Hepatocyte (in vitro differentiated cells): ENCODE data around the gene CALD1.

ENCODE experiments used
- CTCF ChIP-seq: fragments of 200-600 bp; sonication (generic); IDR thresholded peaks from 2 replicates; pipeline ENCODE4 v1.5.1; 2016; ENCODE audit warnings: antibody characterized with exemption, mild to moderate bottlenecking; ENCODE audit not compliant: poor library complexity
- EZH2 ChIP-seq: fragments of 200-600 bp; sonication (generic); IDR thresholded peaks from 2 replicates; pipeline ENCODE4 v1.6.1; 2016; ENCODE audit warnings: antibody characterized with exemption, mild to moderate bottlenecking, borderline replicate concordance
- EZH2phosphoT487 ChIP-seq: fragments of 200-600 bp; sonication (generic); IDR thresholded peaks from one replicate; pipeline ENCODE4 v1.6.1; 2018; ENCODE audit warnings: antibody characterized with exemption, mild to moderate bottlenecking, low read depth, moderate library complexity; ENCODE audit not compliant: unreplicated experiment, severe bottlenecking

- no peak for TF ChIP-seq CTCF
- no peak for TF ChIP-seq EZH2
- TF ChIP-seq EZH2phosphoT487, result no peak
These were observed 43.1 kb upstream of the CALD1 start for GRCh38 chr7:134736381-134736780.
